Thymus (tissue), 11 donors: ENCODE measurements around the gene KLRB1. TPM values are rescaled to one million over a fixed set of nuclear protein-coding genes. Genes with fewer than 3 reads are reported as not detected.
"Not testable (repeated sequence)": the region's sequence is repeated elsewhere in the genome, so short reads cannot be mapped to it uniquely, and the experiment has no call there.

ENCODE experiments used
- DNase-seq, 9 donors: peaks; one replicate each; pipeline ENCODE4 v3.0.0-alpha.2; 2013; ENCODE audit warnings: low spot score in 9 of 9, low read depth in 6 of 9, missing footprints in 1 of 9
- H3K27ac ChIP-seq, 2 donors: one replicate each; pipeline ENCODE4 v1.5.1; 2013; ENCODE audit warnings: control low read depth in 1 of 2, low read depth in 1 of 2, low read length in 1 of 2, mild to moderate bottlenecking in 1 of 2, moderate library complexity in 1 of 2
- H3K27me3 ChIP-seq, 2 donors: one replicate each; pipeline ENCODE4 v1.5.1; 2013; ENCODE audit warnings: low read length in 1 of 2; ENCODE audit not compliant: control insufficient read depth in 2 of 2, insufficient read depth in 1 of 2
- H3K36me3 ChIP-seq, 2 donors: one replicate each; pipeline ENCODE4 v1.5.1; 2013; ENCODE audit warnings: low read length in 1 of 2, mild to moderate bottlenecking in 1 of 2, moderate library complexity in 1 of 2; ENCODE audit not compliant: control insufficient read depth in 2 of 2, insufficient read depth in 2 of 2
- H3K4me1 ChIP-seq, 2 donors: one replicate each; pipeline ENCODE4 v1.5.1; 2013; ENCODE audit warnings: low read length in 2 of 2; ENCODE audit not compliant: control insufficient read depth in 2 of 2, insufficient read depth in 2 of 2
- H3K4me3 ChIP-seq, 2 donors: one replicate each; pipeline ENCODE4 v1.5.1; 2013; ENCODE audit warnings: low read length in 2 of 2, control low read depth in 1 of 2, mild to moderate bottlenecking in 1 of 2
- H3K9me3 ChIP-seq, 2 donors: one replicate each; pipeline ENCODE4 v1.5.1; 2013; ENCODE audit warnings: low read length in 1 of 2, mild to moderate bottlenecking in 1 of 2; ENCODE audit not compliant: control insufficient read depth in 2 of 2, insufficient read depth in 1 of 2
- WGBS: extraction: QIAGEN DNeasy Blood & Tissue Kit; methylation state at CpG from one replicate; pipeline ENCODE4 v1.1.7; 2013; 5-methylcytosine and 5-hydroxymethylcytosine counted together
- polyA plus RNA-seq: library from polyadenylated mRNA; stranded (reverse); fragments of 200-250 nt; gene quantifications from one replicate; pipeline ENCODE4 v1.2.3, GENCODE V29; 2013
- total RNA-seq: library from RNA; stranded (reverse); fragments of 120-200 nt; gene quantifications from one replicate; pipeline ENCODE4 v1.2.4, GENCODE V29; 2013
- donor health status: healthy.

KLRB1 gene
- total and polyA plus RNA-seq, 2 donors = 7.9 to 22.6 TPM

- WGBS = 43% methylated on average over 13 of the region's 13 CpGs
- no peaks in the 10 kb centered on the region for H3K27me3 ChIP-seq
- H3K4me1 ChIP-seq = peaks cover 12 to 30% of the 10 kb centered on the region in 2 donors
- H3K9me3 ChIP-seq = peaks cover 0 to 18% of the 10 kb centered on the region in 2 donors
- peak overlapping the region; percentile 91 to 97 for H3K27ac ChIP-seq
- peak in 5 of 9 donors; percentile 11 to 51 (median 26) for DNase-seq
- H3K4me3 ChIP-seq = peak overlapping the region; percentile 77 to 78
- H3K36me3 ChIP-seq = no peaks in the 10 kb centered on the region
These were observed 39.4 kb upstream of the KLRB1 start for GRCh38 chr12:9646794-9647781.

GRCh38 chr12:9644985-9645551, 37.4 kb upstream of the KLRB1 start:
- not testable (repeated sequence) for H3K36me3 ChIP-seq, DNase-seq, H3K27ac ChIP-seq, H3K27me3 ChIP-seq, H3K4me3 ChIP-seq
- Histone ChIP-seq H3K9me3 (peaks cover 0 to 19% of the 10 kb centered on the region in 2 donors), H3K4me1 (peaks cover 9 to 23% of the 10 kb centered on the region in 2 donors)
- 94% methylated on average over 1 of the region's 1 CpG for WGBS

GRCh38 chr12:9643266-9643660, 35.5 kb upstream of the KLRB1 start:
- Histone ChIP-seq H3K27ac (no peak overlapping the region), H3K9me3 (peaks cover 0 to 19% of the 10 kb centered on the region in 2 donors), H3K27me3 (no peaks in the 10 kb centered on the region), H3K36me3 (no peaks in the 10 kb centered on the region), H3K4me3 (no peak overlapping the region), H3K4me1 (peaks cover 9 to 23% of the 10 kb centered on the region in 2 donors)
- DNase-seq = no peak

GRCh38 chr12:9642606-9643265, 35.0 kb upstream of the KLRB1 start:
- Histone ChIP-seq H3K27ac (no peak overlapping the region), H3K4me1 (peaks cover 9 to 22% of the 10 kb centered on the region in 2 donors), H3K27me3 (no peaks in the 10 kb centered on the region), H3K9me3 (peaks cover 0 to 19% of the 10 kb centered on the region in 2 donors), H3K4me3 (no peak overlapping the region), H3K36me3 (peaks cover 0 to 1% of the 10 kb centered on the region in 2 donors)
- no peak for DNase-seq
- WGBS = 89% methylated on average over 15 of the region's 15 CpGs

GRCh38 chr12:9640024-9640423, 32.3 kb upstream of the KLRB1 start:
- H3K4me1 ChIP-seq = peaks cover 0 to 10% of the 10 kb centered on the region in 2 donors
- WGBS = 99% methylated on average over 2 of the region's 2 CpGs
- DNase-seq = no peak
- H3K27me3 ChIP-seq = no peaks in the 10 kb centered on the region
- H3K36me3 ChIP-seq = peaks cover 0 to 3% of the 10 kb centered on the region in 2 donors
- no peak overlapping the region for H3K4me3 ChIP-seq
- H3K9me3 ChIP-seq = peaks cover 0 to 16% of the 10 kb centered on the region in 2 donors
- no peak overlapping the region for H3K27ac ChIP-seq

- Histone ChIP-seq H3K9me3 (peaks cover 0 to 14% of the 10 kb centered on the region in 2 donors), H3K36me3 (peaks cover 0 to 3% of the 10 kb centered on the region in 2 donors), H3K4me3 (no peak overlapping the region), H3K27me3 (no peaks in the 10 kb centered on the region), H3K27ac (no peak overlapping the region), H3K4me1 (peaks cover 0 to 2% of the 10 kb centered on the region in 2 donors)
- WGBS = 96% methylated on average over 5 of the region's 5 CpGs
- no peak for DNase-seq
These were observed 29.1 kb upstream of the KLRB1 start for GRCh38 chr12:9636851-9637206.

- Histone ChIP-seq H3K27me3 (no peaks in the 10 kb centered on the region), H3K36me3 (peaks cover 0 to 3% of the 10 kb centered on the region in 2 donors), H3K4me3 (no peak overlapping the region), H3K4me1 (peaks cover 0 to 2% of the 10 kb centered on the region in 2 donors), H3K9me3 (peaks cover 0 to 10% of the 10 kb centered on the region in 2 donors), H3K27ac (no peak overlapping the region)
- DNase-seq = no peak
- WGBS = 96% methylated on average over 4 of the region's 4 CpGs
These were observed 28.6 kb upstream of the KLRB1 start for GRCh38 chr12:9636150-9636850.

- Histone ChIP-seq H3K36me3 (peaks cover 0 to 3% of the 10 kb centered on the region in 2 donors), H3K27me3 (no peaks in the 10 kb centered on the region), H3K27ac (no peak overlapping the region), H3K4me1 (peaks cover 0 to 2% of the 10 kb centered on the region in 2 donors), H3K4me3 (no peak overlapping the region), H3K9me3 (peaks cover 0 to 10% of the 10 kb centered on the region in 2 donors)
- DNase-seq = no peak
- 58% methylated on average over 2 of the region's 2 CpGs for WGBS
These were observed 27.4 kb upstream of the KLRB1 start for GRCh38 chr12:9634969-9635754.
